A673 (cell line): ENCODE results near the gene JMJD8. TPM values are rescaled to one million over a fixed set of nuclear protein-coding genes. Genes with fewer than 3 reads are reported as not detected.

ENCODE experiments used
- BruUV-seq: library from RNA; stranded (reverse); fragments of 400-500 nt; replicated peaks from 2 replicates; lab custom pipeline; 2021; lab: Mats Ljungman, UMichigan
- CTCF ChIA-PET: fragments of 300-600 bp; sonication (Branson Sonifier 250); formaldehyde crosslinking; loops from one replicate; lab custom pipeline; 2022; ENCODE audit warnings: antibody characterized with exemption; lab: Charles Lee
- POLR2A ChIA-PET: fragments of 300-600 bp; sonication (Branson Sonifier 250); formaldehyde crosslinking; loops from one replicate; lab custom pipeline; 2022; ENCODE audit warnings: antibody characterized with exemption; ENCODE audit not compliant: low non-redundant PET; lab: Charles Lee
- DNase-seq: peaks from one replicate; pipeline ENCODE4 v3.0.0-alpha.2; 2015; ENCODE audit warnings: low spot score
- H3K27ac ChIP-seq: fragments of 200-600 bp; sonication (generic); 2 replicates; pipeline ENCODE4 v1.5.1; 2016; ENCODE audit warnings: mixed run types, low read depth, mild to moderate bottlenecking, mixed read lengths, antibody characterized with exemption, low read length; ENCODE audit not compliant: poor library complexity, severe bottlenecking
- H3K27me3 ChIP-seq: fragments of 200-600 bp; sonication (generic); replicated peaks from 2 replicates; pipeline ENCODE4 v1.6.1; 2017; ENCODE audit warnings: mixed run types, low read depth, mild to moderate bottlenecking, mixed read lengths, antibody characterized with exemption, low read length; ENCODE audit not compliant: insufficient read depth, poor library complexity
- H3K36me3 ChIP-seq: fragments of 200-600 bp; sonication (generic); 2 replicates; pipeline ENCODE4 v1.6.1; 2016; ENCODE audit warnings: mixed run types, mild to moderate bottlenecking, mixed read lengths, antibody characterized with exemption, low read length; ENCODE audit not compliant: insufficient read depth, poor library complexity, severe bottlenecking
- H3K4me1 ChIP-seq: fragments of 200-600 bp; sonication (generic); 2 replicates; pipeline ENCODE4 v1.6.1; 2017; ENCODE audit warnings: mixed run types, mild to moderate bottlenecking, mixed read lengths, antibody characterized with exemption, low read length; ENCODE audit not compliant: insufficient read depth, poor library complexity, severe bottlenecking
- H3K4me3 ChIP-seq: fragments of 200-600 bp; sonication (generic); 2 replicates; pipeline ENCODE4 v1.5.1; 2016; ENCODE audit warnings: low read depth, mixed run types, mild to moderate bottlenecking, mixed read lengths, low read length; ENCODE audit not compliant: poor library complexity, severe bottlenecking
- H3K9me3 ChIP-seq: fragments of 200-600 bp; sonication (generic); 2 replicates; pipeline ENCODE4 v1.6.1; 2016; ENCODE audit warnings: mixed run types, low read depth, mild to moderate bottlenecking, mixed read lengths, antibody characterized with exemption, low read length; ENCODE audit not compliant: poor library complexity, severe bottlenecking
- CTCF ChIP-seq: fragments of 300-800, 200-600 bp; sonication (generic); conservative IDR thresholded peaks from 2 replicates; pipeline ENCODE4 v1.5.1; 2017; ENCODE audit warnings: low read depth, mild to moderate bottlenecking, antibody characterized with exemption, low read length, moderate library complexity, mixed read lengths
- EZH2 ChIP-seq: fragments of 200-600 bp; sonication (generic); IDR thresholded peaks from 2 replicates; pipeline ENCODE4 v1.6.1; 2017; ENCODE audit warnings: borderline replicate concordance, low read depth, mild to moderate bottlenecking, mixed read lengths, antibody characterized with exemption, low read length; ENCODE audit not compliant: poor library complexity, severe bottlenecking
- intact Hi-C: fragments of 100-400 bp; cut with micrococcal nuclease; formaldehyde crosslinking; loops from one replicate; pipeline ENCODE4 v1.10.0; 2022; ENCODE audit not compliant: unreplicated experiment
- total RNA-seq: library from RNA; stranded (reverse); gene quantifications from 2 replicates; pipeline ENCODE4 v1.2.3, GENCODE V29; 2021

The JMJD8 gene
- total RNA-seq, 1 experiment from 2014 or later: 87.1 TPM

DNA sequence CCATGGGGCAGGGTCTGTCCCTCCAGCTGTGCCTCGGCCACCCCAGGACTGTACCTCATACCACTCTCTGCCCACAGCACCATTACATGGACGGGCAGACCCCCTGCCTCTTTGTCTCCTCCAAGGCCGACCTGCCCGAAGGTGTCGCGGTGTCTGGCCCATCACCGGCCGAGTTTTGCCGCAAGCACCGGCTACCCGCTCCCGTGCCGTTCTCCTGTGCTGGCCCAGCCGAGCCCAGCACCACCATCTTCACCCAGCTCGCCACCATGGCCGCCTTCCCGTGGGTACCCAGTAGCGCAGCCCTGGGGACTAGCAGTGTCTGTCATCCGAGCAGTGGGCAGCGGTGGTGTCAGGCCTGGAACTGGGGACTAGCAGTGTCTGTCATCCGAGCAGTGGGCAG, 11.3 kb downstream of the JMJD8 start:
- POLR2A ChIA-PET: no interaction called here
- peaks cover 46% of the 10 kb centered on the region for H3K36me3 ChIP-seq
- TF ChIP-seq EZH2 (no peak), CTCF (no peak)
- BruUV-seq: no TSS peak
- intact Hi-C loops: no loop called here
- peaks cover 8% of the 10 kb centered on the region for H3K4me1 ChIP-seq
- no peak for DNase-seq
- no peaks in the 10 kb centered on the region for H3K27me3 ChIP-seq
- H3K27ac ChIP-seq: no peak overlapping the region
- H3K9me3 ChIP-seq: no peaks in the 10 kb centered on the region
- CTCF ChIA-PET: no interaction called here
- no peak overlapping the region for H3K4me3 ChIP-seq

GRCh38 chr16:672371-672770, 11.8 kb downstream of the JMJD8 start:
- Histone ChIP-seq H3K4me3 (no peak overlapping the region), H3K36me3 (peaks cover 46% of the 10 kb centered on the region), H3K4me1 (peaks cover 8% of the 10 kb centered on the region), H3K27me3 (no peaks in the 10 kb centered on the region), H3K9me3 (no peaks in the 10 kb centered on the region), H3K27ac (no peak overlapping the region)
- TF ChIP-seq EZH2 (no peak), CTCF (no peak)
- ChIA-PET POLR2A (no interaction called here), CTCF (no interaction called here)
- intact Hi-C loops: no loop called here
- no peak for DNase-seq
- no TSS peak for BruUV-seq

DNA sequence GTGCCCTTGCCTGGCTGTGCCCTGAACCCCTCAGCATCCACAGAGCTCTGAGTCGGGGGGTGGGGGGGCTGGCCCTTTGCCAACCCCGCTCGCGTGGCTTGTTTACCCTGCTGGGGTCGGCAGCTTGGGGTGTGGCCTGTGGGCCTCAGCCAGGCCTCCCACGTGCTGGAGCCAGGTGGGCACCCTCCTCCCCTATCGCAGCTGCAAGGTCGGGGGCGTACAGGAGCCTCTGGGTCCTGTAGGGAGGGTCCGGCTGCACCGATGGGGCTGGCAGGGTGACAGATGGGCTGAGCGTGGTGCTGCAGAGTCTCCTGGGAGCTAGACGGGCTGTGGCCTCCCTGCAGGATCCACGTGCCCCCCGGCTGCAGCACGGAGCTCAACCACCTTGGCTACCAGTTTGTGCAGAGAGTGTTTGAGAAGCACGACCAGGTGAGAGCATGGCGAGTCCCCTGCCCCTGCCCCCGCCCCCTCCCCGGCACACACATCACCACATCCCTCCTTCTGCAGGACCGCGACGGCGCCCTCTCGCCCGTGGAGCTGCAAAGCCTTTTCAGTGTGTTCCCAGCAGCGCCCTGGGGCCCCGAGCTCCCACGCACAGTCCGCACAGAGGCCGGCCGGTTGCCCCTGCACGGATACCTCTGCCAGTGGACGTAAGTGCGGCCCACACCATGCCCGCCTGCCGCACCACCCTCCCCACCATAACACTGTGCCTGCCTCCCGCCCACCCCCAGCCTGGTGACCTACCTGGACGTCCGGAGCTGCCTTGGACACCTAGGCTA, 12.6 kb downstream of the JMJD8 start:
- no peak for DNase-seq
- ChIA-PET CTCF (no interaction called here), POLR2A (no interaction called here)
- Histone ChIP-seq H3K4me3 (no peak overlapping the region), H3K4me1 (peaks cover 11% of the 10 kb centered on the region), H3K9me3 (no peaks in the 10 kb centered on the region), H3K27me3 (no peaks in the 10 kb centered on the region), H3K36me3 (peaks cover 46% of the 10 kb centered on the region), H3K27ac (no peak overlapping the region)
- intact Hi-C loops: no loop called here
- BruUV-seq: no TSS peak
- TF ChIP-seq CTCF (no peak), EZH2 (no peak)
